CD4-positive, alpha-beta memory T cell (primary cell): Measurements from ENCODE around the gene RAB3IL1. TPM values are rescaled to one million over a fixed set of nuclear protein-coding genes. Genes with fewer than 3 reads are reported as not detected.

Experiments used
- CTCF ChIA-PET: fragments of 350-600 bp; sonication (Branson Sonifier 250); formaldehyde crosslinking; loops from one replicate; lab custom pipeline; 2021; ENCODE audit warnings: inconsistent platforms; ENCODE audit not compliant: partially characterized antibody; lab: Charles Lee
- POLR2A ChIA-PET: fragments of 350-600 bp; sonication (Branson Sonifier 250); formaldehyde crosslinking; loops from one replicate; lab custom pipeline; 2021; ENCODE audit not compliant: partially characterized antibody; lab: Charles Lee
- DNase-seq, 5 donors: peaks; one replicate each; pipeline versions ENCODE4 v3.0.0 to v3.0.0-alpha.2; 2020 to 2022; ENCODE audit warnings: mixed read lengths in 1 of 5
- H3K27ac ChIP-seq: one replicate; pipeline ENCODE4 v1.7.0; 2013; ENCODE audit warnings: low read depth, low read length
- H3K27me3 ChIP-seq: 2 replicates; pipeline ENCODE4 v1.7.0; 2013; ENCODE audit warnings: mild to moderate bottlenecking, low read length, moderate library complexity; ENCODE audit not compliant: insufficient read depth
- H3K36me3 ChIP-seq: 2 replicates; pipeline ENCODE4 v1.7.0; 2013; ENCODE audit warnings: mild to moderate bottlenecking, low read length, moderate library complexity; ENCODE audit not compliant: insufficient read depth
- H3K4me1 ChIP-seq: 2 replicates; pipeline ENCODE4 v1.7.0; 2013; ENCODE audit warnings: mild to moderate bottlenecking, low read length, moderate library complexity; ENCODE audit not compliant: insufficient read depth
- H3K4me3 ChIP-seq, 2 donors: one replicate each; pipeline ENCODE4 v1.7.0; 2013; ENCODE audit warnings: low read length in 2 of 2, mild to moderate bottlenecking in 1 of 2
- H3K9me3 ChIP-seq, 2 donors: one replicate each; pipeline ENCODE4 v1.7.0; 2013; ENCODE audit warnings: low read length in 2 of 2, control low read depth in 1 of 2; ENCODE audit not compliant: control insufficient read depth in 1 of 2
- H3K27ac Mint-ChIP-seq, 7 donors: one replicate each; pipeline ENCODE4 v1.8.0; 2020 to 2021; ENCODE audit warnings: mixed read lengths in 7 of 7, mild to moderate bottlenecking in 6 of 7, inconsistent platforms in 3 of 7, moderate library complexity in 3 of 7
- H3K27me3 Mint-ChIP-seq, 2 donors: one replicate each; pipeline ENCODE4 v1.8.0; 2020 to 2021; ENCODE audit warnings: mixed read lengths in 2 of 2
- H3K36me3 Mint-ChIP-seq, 2 donors: one replicate each; pipeline ENCODE4 v1.8.0; 2020 to 2021; ENCODE audit warnings: mixed read lengths in 2 of 2, inconsistent platforms in 1 of 2, mild to moderate bottlenecking in 1 of 2
- H3K4me1 Mint-ChIP-seq, 4 donors: one replicate each; pipeline ENCODE4 v1.8.0; 2020 to 2021; ENCODE audit warnings: mixed read lengths in 4 of 4, mild to moderate bottlenecking in 1 of 4
- H3K4me3 Mint-ChIP-seq, 8 donors: one replicate each; pipeline ENCODE4 v1.8.0; 2020 to 2021; ENCODE audit warnings: mixed read lengths in 8 of 8, mild to moderate bottlenecking in 7 of 8, moderate library complexity in 6 of 8, inconsistent platforms in 3 of 8
- H3K9me3 Mint-ChIP-seq, 8 donors: one replicate each; pipeline ENCODE4 v1.8.0; 2020 to 2021; ENCODE audit warnings: mixed read lengths in 8 of 8, mild to moderate bottlenecking in 5 of 8, inconsistent platforms in 3 of 8, moderate library complexity in 1 of 8
- intact Hi-C: fragments of 100-400 bp; cut with micrococcal nuclease; formaldehyde crosslinking; loops from one replicate; pipeline ENCODE4 v1.15.1; 2023
- polyA plus RNA-seq, 2 donors: library from polyadenylated mRNA; unstranded; fragments of 300-500 nt; fragmentation: Illumina TruSeq; gene quantifications; one replicate each; pipeline ENCODE4 v1.2.3, GENCODE V29; 2021
- total RNA-seq, 2 experiments: library from RNA; stranded (reverse); gene quantifications; one replicate each; pipeline ENCODE4 v1.2.3, GENCODE V29; 2021

The RAB3IL1 gene
- total and polyA plus RNA-seq, 4 experiments from 2014 or later, result 0.44 to 0.53 TPM; not detected in 2

DNA sequence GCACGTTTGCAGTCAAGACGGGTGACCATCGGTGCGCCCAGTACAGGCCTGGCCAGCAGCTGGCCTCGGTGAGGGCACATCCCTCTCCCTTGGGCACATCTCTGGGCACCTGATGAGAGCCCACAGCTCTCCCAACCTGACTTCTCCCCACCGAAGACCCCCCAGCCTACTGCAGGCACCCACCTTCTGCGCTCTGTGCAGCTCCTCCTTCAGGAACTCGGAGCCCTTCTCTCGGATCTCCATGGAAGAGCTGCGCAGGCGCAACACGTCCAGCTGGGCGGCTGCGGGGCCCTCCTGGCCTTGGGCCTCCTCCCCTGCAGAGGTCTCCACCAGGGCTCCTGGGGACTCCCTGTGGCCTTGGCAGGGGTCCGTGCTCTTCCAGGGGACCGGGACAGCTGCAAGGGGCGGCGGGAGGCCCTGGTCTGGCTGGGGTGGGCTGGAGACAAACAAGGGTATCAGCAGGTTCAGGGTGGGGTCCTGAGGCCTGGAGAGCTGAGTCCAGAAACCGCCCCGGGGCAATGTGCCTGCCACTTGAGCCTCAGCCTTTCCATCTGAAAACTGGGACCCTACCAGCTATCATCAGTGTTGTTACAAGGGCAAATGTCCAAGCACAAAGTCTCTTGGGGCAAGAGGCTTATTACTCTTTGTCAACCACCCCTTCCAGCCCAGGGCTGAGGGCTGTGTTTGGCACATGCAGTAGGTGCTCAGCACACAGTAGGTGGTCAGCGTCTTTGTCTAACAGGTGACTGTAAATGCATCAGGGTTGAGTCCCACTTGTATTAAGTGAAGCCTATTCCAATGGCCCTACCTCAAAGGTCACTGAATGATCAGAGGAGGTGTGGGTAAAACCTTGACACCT is 9.3 kb downstream of the RAB3IL1 start:
- Mint-ChIP-seq H3K4me1 (no peaks in the 10 kb centered on the region), H3K27me3 (peaks cover 0 to 3% of the 10 kb centered on the region in 2 donors), H3K36me3 (no peaks in the 10 kb centered on the region), H3K27ac (peak overlapping the region in 1 of 7 donors; percentile 61), H3K4me3 (no peak overlapping the region), H3K9me3 (peaks cover 0 to 2% (median 0%) of the 10 kb centered on the region in 8 donors)
- POLR2A ChIA-PET, result no interaction called here
- Histone ChIP-seq H3K9me3 (no peaks in the 10 kb centered on the region), H3K4me1 (no peaks in the 10 kb centered on the region), H3K27me3 (no peaks in the 10 kb centered on the region), H3K36me3 (no peaks in the 10 kb centered on the region), H3K4me3 (no peak overlapping the region), H3K27ac (no peak overlapping the region)
- intact Hi-C loops, result no loop called here
- no peak for DNase-seq
- CTCF ChIA-PET, result interaction anchor here (1.0 to 4.2 kb wide), 4 partner anchors 9 to 174 kb away, joined by 3 to 31 read pairs (median 8); no protein-coding TSS in a partner anchor

DNA sequence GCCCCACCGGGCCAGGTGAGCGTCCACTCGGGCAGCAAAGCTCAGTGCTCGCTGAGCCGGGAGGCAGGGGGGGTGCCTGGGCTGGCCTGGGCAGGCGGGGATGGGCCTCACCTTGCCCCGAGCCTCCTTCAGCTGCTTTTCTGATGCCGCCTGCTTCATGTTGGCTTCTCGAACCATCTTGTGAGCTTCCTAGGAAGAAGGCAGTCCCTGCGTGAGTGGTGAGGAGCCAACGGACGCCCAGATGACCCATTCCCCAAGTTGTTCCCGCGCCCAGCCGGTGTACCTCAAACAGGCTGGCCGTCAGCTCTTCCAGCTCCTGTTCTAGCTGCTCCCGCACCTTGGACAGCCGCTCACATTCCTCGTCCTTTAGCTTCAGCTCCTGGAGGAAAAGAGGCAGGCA is 10.1 kb downstream of the RAB3IL1 start:
- Histone ChIP-seq H3K27ac (no peak overlapping the region), H3K4me3 (no peak overlapping the region), H3K9me3 (no peaks in the 10 kb centered on the region), H3K4me1 (no peaks in the 10 kb centered on the region), H3K27me3 (no peaks in the 10 kb centered on the region), H3K36me3 (no peaks in the 10 kb centered on the region)
- ChIA-PET POLR2A (no interaction called here), CTCF (interaction anchor here (1.2 to 4.2 kb wide), 3 partner anchors 8 to 174 kb away, joined by 4 to 31 read pairs (median 13); no protein-coding TSS in a partner anchor)
- H3K27me3 Mint-ChIP-seq, result no peaks in the 10 kb centered on the region
- H3K27ac Mint-ChIP-seq, result no peak overlapping the region
- no peak for DNase-seq
- no peak overlapping the region for H3K4me3 Mint-ChIP-seq
- H3K9me3 Mint-ChIP-seq, result peaks cover 0 to 2% (median 0%) of the 10 kb centered on the region in 8 donors
- intact Hi-C loops, result no loop called here
- no peaks in the 10 kb centered on the region for H3K36me3 Mint-ChIP-seq
- H3K4me1 Mint-ChIP-seq, result no peaks in the 10 kb centered on the region

DNA sequence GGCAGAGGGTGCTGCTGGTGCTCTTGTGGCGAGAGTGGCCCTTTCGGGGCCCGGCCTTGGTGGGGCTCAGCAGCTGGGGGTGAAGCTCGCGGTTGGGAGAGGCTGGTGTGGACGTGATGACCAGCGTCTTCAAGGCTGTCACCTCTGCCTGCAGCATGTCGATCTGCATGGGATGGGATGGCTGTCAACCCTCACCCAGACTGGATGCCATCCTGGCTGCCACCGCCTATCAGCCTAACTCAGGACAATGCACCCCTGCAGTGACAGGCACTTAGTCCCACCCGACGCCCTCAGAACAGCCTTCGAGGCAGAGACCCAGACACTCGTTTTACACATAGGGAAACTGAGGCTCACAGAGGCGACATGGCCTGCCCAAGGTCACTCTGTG is 10.8 kb downstream of the RAB3IL1 start:
- no peak for DNase-seq
- H3K4me3 Mint-ChIP-seq, result no peak overlapping the region
- peaks cover 0 to 2% (median 0%) of the 10 kb centered on the region in 8 donors for H3K9me3 Mint-ChIP-seq
- Histone ChIP-seq H3K4me1 (no peaks in the 10 kb centered on the region), H3K9me3 (no peaks in the 10 kb centered on the region), H3K27ac (no peak overlapping the region), H3K4me3 (no peak overlapping the region), H3K27me3 (no peaks in the 10 kb centered on the region), H3K36me3 (no peaks in the 10 kb centered on the region)
- CTCF ChIA-PET, result interaction anchor here (2.4 kb wide), 1 partner anchor 175 kb away, joined by 13 read pairs; no protein-coding TSS in a partner anchor
- POLR2A ChIA-PET, result no interaction called here
- H3K27me3 Mint-ChIP-seq, result no peaks in the 10 kb centered on the region
- no peaks in the 10 kb centered on the region for H3K4me1 Mint-ChIP-seq
- H3K36me3 Mint-ChIP-seq, result no peaks in the 10 kb centered on the region
- no peak overlapping the region for H3K27ac Mint-ChIP-seq
- intact Hi-C loops, result no loop called here

DNA sequence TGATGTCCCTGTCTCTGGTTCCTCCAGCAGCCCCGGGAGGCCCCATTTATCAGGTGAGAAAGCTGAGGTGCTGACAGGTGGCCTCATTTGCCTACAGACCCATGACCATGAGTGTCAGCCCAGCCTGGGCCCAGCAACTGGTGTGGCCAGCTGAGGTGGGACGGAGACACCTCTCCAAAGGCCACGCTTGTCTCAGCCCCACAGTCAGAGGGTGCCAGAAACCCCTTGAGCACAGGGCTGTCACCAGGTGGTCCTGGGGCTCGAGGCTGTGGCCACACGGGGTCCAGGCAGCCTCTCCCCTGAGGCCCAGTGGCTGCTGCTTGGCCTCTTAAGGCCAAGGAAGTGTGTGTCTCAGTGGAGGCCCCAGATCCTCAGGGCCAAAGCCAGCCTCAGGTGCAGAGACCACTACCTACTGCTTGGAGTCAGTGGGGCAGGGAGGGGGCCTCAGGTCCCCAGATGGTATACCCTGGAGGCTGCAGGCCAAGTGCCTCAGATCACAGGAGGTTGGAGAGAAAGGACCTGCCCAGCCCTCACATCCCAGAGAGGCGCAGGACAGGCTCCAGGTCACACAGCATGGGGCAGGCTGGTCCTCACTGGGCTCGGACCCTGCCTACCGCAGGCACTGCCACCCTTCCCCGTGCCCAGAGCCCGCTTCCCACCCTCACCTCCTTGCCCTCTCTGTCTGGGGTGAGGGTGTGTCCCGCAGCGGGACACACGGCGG is 11.4 kb downstream of the RAB3IL1 start:
- no peak for DNase-seq
- H3K4me3 ChIP-seq, result no peak overlapping the region
- no peak overlapping the region for H3K27ac Mint-ChIP-seq
- peaks cover 0 to 2% (median 0%) of the 10 kb centered on the region in 8 donors for H3K9me3 Mint-ChIP-seq
- H3K27me3 ChIP-seq, result no peaks in the 10 kb centered on the region
- H3K36me3 Mint-ChIP-seq, result no peaks in the 10 kb centered on the region
- H3K27me3 Mint-ChIP-seq, result no peaks in the 10 kb centered on the region
- H3K36me3 ChIP-seq, result no peaks in the 10 kb centered on the region
- ChIA-PET CTCF (interaction anchor here (2.1 to 11.6 kb wide), 3 partner anchors 41 to 178 kb away, joined by 5 to 387 read pairs (median 13); no protein-coding TSS in a partner anchor), POLR2A (no interaction called here)
- no peak overlapping the region for H3K27ac ChIP-seq
- H3K4me1 ChIP-seq, result no peaks in the 10 kb centered on the region
- no peaks in the 10 kb centered on the region for H3K4me1 Mint-ChIP-seq
- no peaks in the 10 kb centered on the region for H3K9me3 ChIP-seq
- H3K4me3 Mint-ChIP-seq, result no peak overlapping the region
- intact Hi-C loops, result no loop called here

DNA sequence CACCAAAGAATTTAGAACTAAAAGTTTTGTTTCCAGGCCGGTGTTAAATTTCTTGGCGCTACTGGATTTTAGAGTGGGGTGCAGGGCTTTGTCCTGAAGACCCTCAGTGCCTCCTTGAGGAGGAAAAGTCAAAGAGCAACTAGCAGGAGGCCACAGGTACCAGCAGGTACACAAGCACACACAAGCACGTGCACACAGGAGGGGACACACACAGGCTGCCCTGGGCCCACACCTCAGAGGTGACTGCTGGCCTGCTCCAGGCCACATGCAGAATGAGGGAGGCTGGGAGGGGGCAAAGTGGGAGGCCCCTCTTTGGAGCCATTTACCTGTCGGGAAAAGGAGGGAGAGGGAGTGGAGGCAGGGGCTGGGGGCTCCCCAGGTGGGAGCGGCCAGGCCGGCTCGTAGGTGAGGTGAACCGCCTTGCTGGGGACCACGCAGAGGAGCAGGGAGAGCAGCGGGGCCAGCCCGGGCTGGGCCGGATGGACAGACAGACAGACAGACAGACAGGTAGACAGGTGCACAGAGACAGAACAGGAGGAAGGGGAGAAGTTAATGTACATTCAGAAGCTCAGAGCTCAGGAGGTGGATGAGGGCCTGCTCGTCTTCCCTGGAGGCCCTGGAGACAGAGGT is 12.2 kb downstream of the RAB3IL1 start:
- no peak overlapping the region for H3K4me3 ChIP-seq
- no peaks in the 10 kb centered on the region for H3K9me3 ChIP-seq
- no peak overlapping the region for H3K27ac Mint-ChIP-seq
- ChIA-PET CTCF (interaction anchor here (1.3 to 11.6 kb wide), 3 partner anchors 9 to 178 kb away, joined by 3 to 387 read pairs (median 5); no protein-coding TSS in a partner anchor), POLR2A (no interaction called here)
- no peaks in the 10 kb centered on the region for H3K27me3 Mint-ChIP-seq
- no peaks in the 10 kb centered on the region for H3K36me3 Mint-ChIP-seq
- peaks cover 0 to 2% (median 0%) of the 10 kb centered on the region in 8 donors for H3K9me3 Mint-ChIP-seq
- no peak overlapping the region for H3K4me3 Mint-ChIP-seq
- H3K4me1 Mint-ChIP-seq, result no peaks in the 10 kb centered on the region
- intact Hi-C loops, result no loop called here
- no peak overlapping the region for H3K27ac ChIP-seq
- H3K27me3 ChIP-seq, result no peaks in the 10 kb centered on the region
- H3K4me1 ChIP-seq, result no peaks in the 10 kb centered on the region
- no peaks in the 10 kb centered on the region for H3K36me3 ChIP-seq
- no peak for DNase-seq

DNA sequence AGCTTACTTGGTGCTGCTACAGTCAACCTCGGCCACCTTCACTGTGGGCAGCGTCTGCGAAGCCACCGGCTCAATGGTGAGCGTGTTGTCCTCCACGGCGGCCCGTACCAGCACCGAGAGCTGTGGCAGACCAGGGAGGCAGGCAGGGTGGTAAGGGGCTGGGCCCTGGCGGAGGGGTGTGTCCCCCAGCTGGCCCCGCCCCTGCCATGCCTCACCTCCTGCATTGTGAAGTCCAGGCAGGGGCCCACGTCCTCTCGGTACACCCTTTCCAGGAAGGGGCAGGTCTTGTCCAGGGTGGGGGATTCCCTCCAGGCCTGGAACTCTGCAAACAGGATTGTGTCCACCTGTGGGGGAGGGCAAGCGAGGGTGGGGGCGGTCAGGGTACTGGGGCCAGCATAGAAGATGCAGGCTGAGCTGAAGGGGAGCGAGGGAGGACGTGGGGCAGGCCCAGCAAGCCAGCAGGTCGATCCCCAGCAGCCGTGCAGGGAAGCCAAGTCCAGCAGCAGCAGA is 12.8 kb downstream of the RAB3IL1 start:
- no peak overlapping the region for H3K27ac Mint-ChIP-seq
- H3K27ac ChIP-seq, result no peak overlapping the region
- no peaks in the 10 kb centered on the region for H3K27me3 Mint-ChIP-seq
- H3K36me3 ChIP-seq, result no peaks in the 10 kb centered on the region
- CTCF ChIA-PET, result interaction anchor here (1.3 to 11.6 kb wide), 3 partner anchors 9 to 179 kb away, joined by 3 to 387 read pairs (median 5); no protein-coding TSS in a partner anchor
- no peaks in the 10 kb centered on the region for H3K4me1 Mint-ChIP-seq
- intact Hi-C loops, result no loop called here
- H3K36me3 Mint-ChIP-seq, result no peaks in the 10 kb centered on the region
- no peak overlapping the region for H3K4me3 ChIP-seq
- H3K4me1 ChIP-seq, result peaks cover under 1% of the 10 kb centered on the region
- no peak overlapping the region for H3K4me3 Mint-ChIP-seq
- H3K27me3 ChIP-seq, result no peaks in the 10 kb centered on the region
- no peaks in the 10 kb centered on the region for H3K9me3 ChIP-seq
- POLR2A ChIA-PET, result no interaction called here
- DNase-seq, result no peak
- peaks cover 0 to 2% (median 0%) of the 10 kb centered on the region in 8 donors for H3K9me3 Mint-ChIP-seq
